HFF-Myc (cell line): ENCODE data around the gene OR1A2.

ENCODE experiments used
- DNase-seq: peaks from one replicate; pipeline ENCODE4 v3.0.0-alpha.2; 2011; ENCODE audit warnings: low read depth; ENCODE audit errors: extremely low read depth
- H3K4me3 ChIP-seq: replicated peaks from 2 replicates; pipeline ENCODE4 v1.5.1; 2011; ENCODE audit warnings: low read depth, mild to moderate bottlenecking, control low read depth, low read length
- CTCF ChIP-seq: IDR thresholded peaks from 2 replicates; pipeline ENCODE4 v1.5.1; 2012; ENCODE audit warnings: mild to moderate bottlenecking, low read depth, low read length, control low read depth; ENCODE audit errors: missing control alignments

OR1A2 gene

GRCh38 chr17:3197219-3197618, at the start of gene OR1A2:
Gene OR1A2, plus strand, starts transcription at chr17:3197519. Its CDS starts 0 bp downstream, at chr17:3197519.
- no peak for TF ChIP-seq CTCF
- H3K4me3 ChIP-seq, result no peak within 1 kb of the TSS
- DNase-seq, result no peak

- no peak for DNase-seq
- no peak overlapping the region for H3K4me3 ChIP-seq
- TF ChIP-seq CTCF, result no peak
Measured at GRCh38 chr17:3157218-3157617, 40.1 kb upstream of the OR1A2 start.

- TF ChIP-seq CTCF, result no peak
- H3K4me3 ChIP-seq, result no peak overlapping the region
- no peak for DNase-seq
Measured at GRCh38 chr17:3167574-3167973, 29.7 kb upstream of the OR1A2 start.

GRCh38 chr17:3189961-3190360, 7.4 kb upstream of the OR1A2 start:
- no peak for TF ChIP-seq CTCF
- DNase-seq, result no peak
- no peak overlapping the region for H3K4me3 ChIP-seq

- no peak within 1 kb of the TSS for H3K4me3 ChIP-seq
- no peak for DNase-seq
- no peak for TF ChIP-seq CTCF
Measured at GRCh38 chr17:3207367-3207766, 10.0 kb downstream of the OR1A2 start, which contains the start of gene OR1A1. Gene OR1A1, plus strand, starts transcription at chr17:3207667. Its CDS starts 7,954 bp downstream, at chr17:3215621.

- no peak overlapping the region for H3K4me3 ChIP-seq
- no peak for DNase-seq
- TF ChIP-seq CTCF, result no peak
Measured at GRCh38 chr17:3208484-3208883, 11.2 kb downstream of the OR1A2 start.

GRCh38 chr17:3213001-3213400, 15.7 kb downstream of the OR1A2 start:
- TF ChIP-seq CTCF, result no peak

More at GRCh38 chr17:3213001-3213400, 15.7 kb downstream of the OR1A2 start:
- H3K4me3 ChIP-seq, result no peak overlapping the region
- DNase-seq, result no peak
